Activated CD8-positive, alpha-beta memory T cell treated with anti-CD3 and anti-CD28 coated beads, Interleukin-2, amount 50 U/mL, for 1 hour (primary cell): ENCODE results near the gene PDE4D.

Experiments used
- DNase-seq: peaks from one replicate; pipeline ENCODE4 v3.0.0-alpha.2; 2020; ENCODE audit errors: extremely low read depth

Gene PDE4D

GRCh38 chr5:59259237-59259636 lies 634.3 kb downstream of the PDE4D start:
- no peak for DNase-seq

DNA sequence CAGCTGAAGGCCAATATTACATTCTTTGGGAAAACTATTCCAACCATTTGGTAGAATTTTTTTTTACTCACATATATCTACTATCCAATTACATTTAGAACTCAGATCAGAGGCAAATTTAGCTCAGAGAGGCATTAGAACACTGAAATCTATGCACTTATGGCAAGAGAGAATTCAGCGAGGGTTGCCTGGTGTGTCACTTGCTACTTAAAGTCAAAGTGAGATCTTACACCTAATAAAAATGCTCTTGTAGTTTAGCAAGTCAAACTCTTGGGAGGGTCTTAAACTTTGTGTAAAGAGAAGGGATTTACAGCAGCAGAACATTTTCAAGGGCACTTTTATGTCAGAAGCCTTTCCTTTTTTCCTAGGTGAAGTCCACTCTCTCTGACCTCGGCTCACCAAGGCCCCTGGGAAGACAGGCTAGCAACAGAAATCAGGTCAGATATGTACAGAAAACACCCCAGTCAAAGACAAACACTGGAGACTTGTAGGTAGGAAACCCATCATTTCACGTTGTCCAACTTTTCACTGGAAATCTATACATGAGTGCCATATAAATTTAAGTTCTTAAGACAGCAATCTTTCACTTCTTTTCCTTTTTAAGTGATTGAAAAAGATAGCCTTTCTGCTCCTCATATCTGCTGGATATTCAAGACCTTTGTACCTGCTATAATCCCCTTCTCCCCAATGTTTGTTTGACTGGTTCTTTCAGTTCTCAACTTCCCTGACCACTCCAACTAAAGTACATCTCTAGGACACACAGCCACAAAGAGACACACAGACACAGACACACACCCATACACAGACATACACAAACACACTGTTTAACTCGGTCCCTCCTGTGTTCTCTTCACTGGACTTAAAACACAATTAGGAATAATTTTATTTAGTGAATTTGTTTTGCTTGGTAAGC lies 635.8 kb downstream of the PDE4D start:
- no peak for DNase-seq

GRCh38 chr5:59256331-59256730 lies 637.2 kb downstream of the PDE4D start:
- DNase-seq: no peak

- DNase-seq: no peak
Measured at GRCh38 chr5:59254055-59254687, 639.4 kb downstream of the PDE4D start.

- no peak for DNase-seq
Measured at GRCh38 chr5:59253625-59254024, 639.9 kb downstream of the PDE4D start.

GRCh38 chr5:59251627-59252026 lies 641.9 kb downstream of the PDE4D start:
- DNase-seq: no peak

- no peak for DNase-seq
Measured at GRCh38 chr5:59249726-59250125, 643.8 kb downstream of the PDE4D start.

- DNase-seq: no peak
Measured at GRCh38 chr5:59249160-59249559, 644.4 kb downstream of the PDE4D start.

DNA sequence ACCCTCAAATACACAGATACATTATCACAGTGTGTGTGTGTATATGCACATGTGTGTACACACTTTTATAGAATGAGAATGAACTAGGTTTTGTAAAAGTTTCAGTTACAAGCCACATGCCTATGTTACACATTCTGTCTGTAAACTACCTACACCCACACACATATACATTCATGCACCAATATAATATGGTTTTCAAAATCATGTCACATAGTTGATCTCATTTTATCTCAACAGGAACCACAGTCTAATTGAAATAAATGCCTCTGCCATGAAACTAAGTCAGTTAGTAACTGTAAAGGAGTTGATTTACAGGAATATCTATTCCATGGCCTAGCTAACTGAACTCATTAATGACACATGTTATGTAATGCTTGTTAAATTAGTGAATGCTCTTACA lies 646.6 kb downstream of the PDE4D start:
- no peak for DNase-seq

GRCh38 chr5:59246145-59246869 lies 647.2 kb downstream of the PDE4D start:
- no peak for DNase-seq

DNA sequence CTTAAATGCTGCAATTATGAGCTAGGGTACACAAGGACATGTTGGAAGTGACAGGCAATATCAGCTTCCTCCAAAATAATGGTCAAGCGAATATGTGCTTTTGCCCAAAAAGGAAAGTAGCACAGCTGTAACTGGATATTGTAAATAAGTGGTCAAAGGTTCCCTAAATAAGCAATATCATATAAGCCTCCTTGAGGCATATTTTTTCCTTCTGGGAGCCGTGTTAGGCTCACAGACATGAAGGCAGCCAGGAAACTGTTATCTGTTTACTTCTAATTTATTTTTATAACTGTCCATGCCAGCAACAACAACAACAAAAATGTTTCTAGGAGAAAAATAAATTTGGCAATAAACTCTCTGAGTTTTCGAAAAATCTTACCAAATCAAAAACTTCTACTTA lies 648.3 kb downstream of the PDE4D start:
- no peak for DNase-seq

DNA sequence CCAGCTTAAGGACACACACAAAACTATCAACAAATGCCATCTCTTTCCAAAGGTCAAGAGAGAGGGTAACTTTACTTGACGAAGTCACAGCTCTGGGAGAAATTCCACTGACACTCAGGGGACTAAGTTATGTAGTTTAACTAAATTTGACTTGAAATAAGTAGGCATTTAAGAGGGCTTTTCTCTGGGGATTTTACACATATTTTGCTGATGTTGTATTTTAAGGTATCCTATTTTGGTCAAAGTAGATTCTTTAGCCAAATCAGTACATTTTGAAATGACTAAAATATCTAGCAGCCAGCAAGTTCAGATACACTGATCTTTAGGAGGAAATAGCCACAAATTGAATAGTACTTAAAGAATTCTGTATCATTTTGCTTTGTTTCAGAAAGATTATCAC lies 652.0 kb downstream of the PDE4D start:
- DNase-seq: no peak

DNA sequence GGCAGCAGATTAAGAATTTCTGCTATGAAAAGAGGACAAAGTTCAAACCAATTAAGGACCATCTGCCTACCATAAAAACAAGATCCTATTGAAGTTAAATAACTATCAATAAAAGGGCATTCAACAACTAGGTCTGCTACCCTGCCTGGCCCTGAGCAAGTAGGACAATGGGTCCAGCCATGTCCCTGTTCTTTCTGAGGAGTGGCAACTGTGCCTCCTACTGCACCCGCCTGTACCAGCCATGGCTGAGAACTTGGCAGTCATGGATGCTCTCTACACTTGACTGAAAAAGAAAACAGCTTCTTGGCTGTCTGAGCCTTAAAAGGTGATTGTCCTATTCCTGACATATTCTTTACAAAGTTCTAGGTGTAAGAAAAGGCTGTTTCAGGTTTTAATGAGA lies 652.4 kb downstream of the PDE4D start:
- no peak for DNase-seq

DNA sequence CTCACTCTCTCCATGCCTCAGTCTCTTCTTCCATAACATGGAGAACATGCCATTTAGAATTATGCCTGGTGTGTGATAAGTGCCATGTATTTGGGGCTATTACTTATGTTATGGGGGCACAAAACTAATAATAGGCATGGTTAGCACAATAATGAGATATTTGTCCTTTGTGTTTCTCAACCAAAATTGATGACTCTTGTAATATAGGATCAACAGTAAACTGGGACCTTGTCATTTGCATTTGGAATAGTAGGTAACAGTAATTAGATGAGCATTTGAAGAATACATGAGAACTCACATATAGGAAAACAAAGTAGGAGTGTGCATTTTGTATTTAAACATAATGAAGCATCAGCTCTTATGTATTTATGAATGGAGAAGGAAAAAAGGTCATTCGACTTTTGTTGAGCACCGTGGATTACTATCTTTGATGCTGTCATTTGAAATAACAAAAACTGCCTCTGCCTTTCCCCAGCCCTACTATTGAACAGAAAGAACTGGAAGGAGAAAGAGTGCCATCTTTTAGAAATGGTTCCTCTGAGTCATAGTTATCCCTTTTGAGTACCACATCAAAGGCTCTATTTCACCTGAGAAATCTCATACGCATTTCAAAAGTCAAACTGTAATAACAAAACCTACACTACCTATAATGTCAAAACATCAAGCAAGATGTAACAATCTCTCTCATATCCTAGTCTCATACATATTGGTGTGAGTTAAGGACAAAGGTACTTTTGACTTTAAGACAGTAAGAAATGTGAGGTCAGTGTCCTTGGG lies 655.2 kb downstream of the PDE4D start:
- no peak for DNase-seq

DNA sequence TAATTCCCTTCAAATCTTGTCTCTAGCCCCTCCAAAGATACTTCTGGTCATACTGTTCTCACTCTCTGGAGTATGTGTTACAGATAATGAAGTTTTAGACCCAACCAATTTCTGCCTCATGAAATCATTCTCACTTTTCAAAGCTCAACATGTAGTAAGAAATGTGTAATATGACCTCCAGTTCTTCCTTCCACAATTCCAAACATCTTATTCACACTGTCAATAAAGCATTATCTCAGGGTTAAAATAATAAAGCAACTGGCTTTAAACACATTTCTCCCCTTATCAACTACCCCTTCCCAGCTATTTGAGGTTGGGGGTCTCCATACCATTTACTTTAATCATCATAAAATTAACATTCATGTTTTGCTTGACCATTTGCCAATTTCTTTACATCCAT lies 656.5 kb downstream of the PDE4D start:
- DNase-seq: no peak

GRCh38 chr5:59236448-59236847 lies 657.1 kb downstream of the PDE4D start:
- DNase-seq: no peak

DNA sequence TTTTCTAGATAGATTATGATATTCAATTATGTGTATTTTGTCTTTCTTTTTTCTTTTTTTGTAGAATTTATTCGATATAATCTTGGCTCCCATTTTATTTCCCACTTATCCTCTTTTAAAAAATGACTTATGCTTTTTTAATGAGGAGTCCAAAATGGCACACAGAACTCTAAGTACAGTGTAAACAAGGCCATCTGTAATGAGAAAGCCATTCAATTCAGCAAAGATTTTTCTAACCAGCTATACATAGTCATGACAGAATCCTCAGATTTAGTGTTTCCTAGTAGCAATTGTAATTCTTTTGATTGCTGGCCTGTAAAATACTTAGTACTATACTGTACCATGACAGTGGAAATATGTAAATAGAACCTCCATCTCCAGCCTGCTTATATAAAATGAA lies 659.3 kb downstream of the PDE4D start:
- DNase-seq: no peak

DNA sequence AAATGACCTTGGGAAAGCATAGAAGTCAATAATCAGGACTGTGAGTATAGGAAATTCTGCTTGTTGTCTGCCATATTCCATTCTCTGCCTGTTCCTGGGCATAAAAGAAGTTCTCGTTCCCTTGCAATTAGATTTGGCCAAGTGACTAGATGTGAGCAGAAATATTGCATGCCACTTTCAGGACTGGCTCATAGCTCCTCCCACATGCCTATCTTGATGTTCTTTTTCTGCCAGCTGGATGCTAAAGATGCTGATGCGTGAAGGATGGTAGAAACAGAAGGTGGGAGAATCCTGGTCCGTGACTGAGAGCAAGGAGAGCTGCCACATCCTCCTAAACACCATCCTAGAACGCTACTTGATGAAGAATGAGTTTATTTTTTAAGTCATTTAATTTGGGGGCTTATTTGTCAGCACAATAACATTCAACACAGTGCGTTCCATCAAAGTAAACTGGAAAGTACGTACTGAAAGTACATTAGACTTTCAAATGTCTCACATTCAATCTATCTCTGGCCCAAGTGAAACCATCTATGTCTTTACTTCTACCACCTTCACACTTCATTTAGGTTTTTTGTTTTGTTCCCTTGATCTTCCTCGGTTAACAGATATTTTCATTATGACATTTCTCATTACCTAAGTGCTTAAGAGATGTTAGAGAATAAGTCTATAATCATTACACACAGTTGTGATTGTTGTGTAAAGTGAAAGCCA lies 662.1 kb downstream of the PDE4D start:
- DNase-seq: no peak

GRCh38 chr5:59222687-59223511 lies 670.6 kb downstream of the PDE4D start:
- DNase-seq: no peak

GRCh38 chr5:59221769-59222168 lies 671.8 kb downstream of the PDE4D start:
- DNase-seq: no peak
